SK-N-SH treated with all-trans-retinoic acid at 6 μM for 48 hours (cell line): Measurements from ENCODE around the gene C6orf89.

Experiments
- PATZ1 ChIP-seq: fragments of 250-450 bp; sonication (Bioruptor Pico); IDR thresholded peaks from 2 replicates; pipeline ENCODE4 v1.8.0; 2020; ENCODE audit warnings: mild to moderate bottlenecking, moderate library complexity, borderline replicate concordance
- POU6F1 ChIP-seq: fragments of 250-450 bp; sonication (Bioruptor Pico); IDR thresholded peaks from 2 replicates; pipeline ENCODE4 v1.8.0; 2021; ENCODE audit warnings: low read depth, mild to moderate bottlenecking, moderate library complexity, borderline replicate concordance
- PPARA ChIP-seq: fragments of 250-450 bp; sonication (Bioruptor Pico); IDR thresholded peaks from 2 replicates; pipeline ENCODE4 v1.5.0; 2020; ENCODE audit warnings: mild to moderate bottlenecking, borderline replicate concordance
- ZFP3 ChIP-seq: fragments of 250-450 bp; sonication (Bioruptor Pico); IDR thresholded peaks from 2 replicates; pipeline ENCODE4 v1.5.0; 2020; ENCODE audit warnings: mild to moderate bottlenecking, moderate library complexity
- ZNF565 ChIP-seq: fragments of 450-650 bp; formaldehyde crosslinking; conservative IDR thresholded peaks from 2 replicates; pipeline ENCODE4 v1.5.0; 2020; ENCODE audit warnings: low read depth, mild to moderate bottlenecking, moderate library complexity

DNA sequence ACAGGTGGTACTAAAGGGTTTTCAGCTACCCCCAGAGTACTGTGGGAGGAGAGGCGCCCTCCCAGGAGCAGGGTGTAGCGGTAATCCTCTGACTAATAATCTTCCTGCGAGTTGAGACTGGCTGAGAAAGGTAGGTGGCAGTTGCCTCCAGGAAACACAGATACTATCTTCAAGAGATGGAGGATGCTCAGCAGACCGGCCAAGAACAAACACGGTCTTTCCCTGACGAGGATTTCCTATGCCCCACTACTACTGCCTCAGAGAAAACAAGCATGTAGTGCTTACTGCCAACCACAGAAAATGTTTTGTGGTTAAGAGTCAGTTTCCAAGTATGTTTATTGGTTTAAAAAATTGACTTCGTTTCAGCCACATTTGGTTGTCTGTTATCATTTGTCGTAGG, 26.8 kb downstream of the C6orf89 start:
- TF ChIP-seq PATZ1 (no peak), PPARA (CRISPR knock-in tag) (no peak), POU6F1 (CRISPR knock-in tag) (no peak), ZNF565 (CRISPR knock-in tag) (no peak), ZFP3 (no peak)
